ENCODE measurements around the gene MAGI2. TPM values are rescaled to one million over a fixed set of nuclear protein-coding genes. Genes with fewer than 3 reads are reported as not detected.

Gene MAGI2
- total and polyA plus RNA-seq, 9 donors, result 7.1 to 20.4 (median 18.7) TPM

DNA sequence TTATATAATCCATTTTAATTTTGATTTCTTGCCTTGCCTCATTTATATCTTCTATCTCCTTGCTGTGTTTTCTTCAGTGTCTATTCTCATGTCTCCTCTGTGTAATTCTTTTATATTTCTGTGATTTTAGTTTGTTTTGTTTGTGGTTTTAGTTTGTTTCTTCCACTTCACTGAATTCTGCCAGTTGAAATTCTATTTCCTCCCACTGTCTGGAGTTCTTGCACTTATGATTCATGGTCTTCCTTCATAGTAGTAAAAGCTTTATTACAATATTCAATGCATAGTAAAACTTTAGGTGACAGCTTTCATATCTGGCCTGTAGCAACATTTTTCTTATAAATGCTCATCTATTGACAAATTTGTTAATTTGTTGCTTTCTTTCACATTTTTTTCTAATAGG, 113.3 kb downstream of the MAGI2 start:
- intact Hi-C loops (cut with DNase I), result no loop called here
- DNase-seq, result no peak
- TF ChIP-seq EP300 (IDR thresholded peaks at IDR 0.05) (no peak), POLR2A (IDR thresholded peaks at IDR 0.05) (no peak)
- TF ChIP-seq, protein P1, sequence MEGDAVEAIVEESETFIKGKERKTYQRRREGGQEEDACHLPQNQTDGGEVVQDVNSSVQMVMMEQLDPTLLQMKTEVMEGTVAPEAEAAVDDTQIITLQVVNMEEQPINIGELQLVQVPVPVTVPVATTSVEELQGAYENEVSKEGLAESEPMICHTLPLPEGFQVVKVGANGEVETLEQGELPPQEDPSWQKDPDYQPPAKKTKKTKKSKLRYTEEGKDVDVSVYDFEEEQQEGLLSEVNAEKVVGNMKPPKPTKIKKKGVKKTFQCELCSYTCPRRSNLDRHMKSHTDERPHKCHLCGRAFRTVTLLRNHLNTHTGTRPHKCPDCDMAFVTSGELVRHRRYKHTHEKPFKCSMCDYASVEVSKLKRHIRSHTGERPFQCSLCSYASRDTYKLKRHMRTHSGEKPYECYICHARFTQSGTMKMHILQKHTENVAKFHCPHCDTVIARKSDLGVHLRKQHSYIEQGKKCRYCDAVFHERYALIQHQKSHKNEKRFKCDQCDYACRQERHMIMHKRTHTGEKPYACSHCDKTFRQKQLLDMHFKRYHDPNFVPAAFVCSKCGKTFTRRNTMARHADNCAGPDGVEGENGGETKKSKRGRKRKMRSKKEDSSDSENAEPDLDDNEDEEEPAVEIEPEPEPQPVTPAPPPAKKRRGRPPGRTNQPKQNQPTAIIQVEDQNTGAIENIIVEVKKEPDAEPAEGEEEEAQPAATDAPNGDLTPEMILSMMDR (IDR thresholded peaks at IDR 0.05), result no peak
- H3K36me3 ChIP-seq, result no peaks in the 10 kb centered on the region
- H3K27ac ChIP-seq, result no peak overlapping the region
- H3K4me3 ChIP-seq, result no peak overlapping the region
- no peaks in the 10 kb centered on the region for H3K9me3 ChIP-seq
- no peaks in the 10 kb centered on the region for H3K27me3 ChIP-seq
- H3K4me1 ChIP-seq (ENCODE audit: insufficient read depth), result no peaks in the 10 kb centered on the region

DNA sequence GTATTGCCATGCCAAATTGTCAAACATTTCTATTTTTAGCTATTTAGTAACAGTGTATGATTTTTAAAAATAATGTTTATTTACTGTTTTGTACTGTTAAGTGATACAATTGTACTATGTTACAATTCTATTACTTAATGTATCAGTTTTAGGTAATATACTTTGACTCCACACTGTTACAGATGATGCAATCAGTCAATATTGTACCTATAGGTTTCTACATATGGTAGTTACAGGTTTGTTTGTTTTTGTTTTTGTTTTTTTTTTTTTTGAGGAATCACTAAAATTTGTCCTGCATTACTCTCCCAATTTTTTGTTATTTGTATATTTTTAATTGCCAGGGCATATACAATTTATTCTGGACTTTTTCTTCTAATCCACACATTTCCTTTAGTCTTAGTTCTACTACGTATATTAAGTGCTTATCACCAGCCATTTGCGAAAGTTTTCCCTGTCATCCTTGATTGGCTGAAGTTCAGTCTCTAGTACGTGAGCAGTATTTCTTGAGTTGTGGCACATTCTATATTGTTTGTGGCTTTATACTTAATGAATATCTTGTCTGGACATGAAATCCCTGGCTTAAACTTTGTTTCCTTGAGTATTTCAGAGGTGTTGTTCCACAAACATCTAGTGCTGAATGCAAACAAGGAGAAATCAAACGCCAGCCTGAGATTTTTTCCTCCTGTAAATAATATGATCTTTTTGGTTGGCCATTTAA, 114.1 kb downstream of the MAGI2 start:
- H3K36me3 ChIP-seq, result no peaks in the 10 kb centered on the region
- no peak for DNase-seq
- 89 to 91% (median 89%) methylated on average over 4 of the region's 4 CpGs for WGBS, 3 donors

DNA sequence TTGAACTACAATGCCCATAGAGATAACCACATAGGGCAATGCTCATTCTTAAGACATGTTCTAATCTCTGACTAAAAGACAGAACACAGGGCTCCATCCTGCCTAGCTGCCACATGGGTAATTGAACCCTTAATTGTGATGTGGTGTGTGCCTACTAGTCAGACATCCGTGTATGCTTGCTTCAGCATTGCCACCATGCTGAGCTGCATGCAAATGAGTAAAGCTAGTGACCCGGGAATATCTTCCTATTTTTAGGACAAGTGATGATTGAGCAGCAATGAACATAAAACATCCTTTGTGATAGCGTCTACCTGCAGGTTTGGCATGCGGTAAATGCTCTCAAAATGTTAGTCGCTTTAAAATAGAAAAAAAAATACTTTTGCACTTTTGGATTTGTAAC, 115.8 kb downstream of the MAGI2 start:
- 70 to 80% (median 79%) methylated on average over 5 of the region's 5 CpGs for WGBS, 3 donors

More for the DNA sequence above, 114.1 kb downstream of the MAGI2 start:
- Histone ChIP-seq H3K27me3 (no peaks in the 10 kb centered on the region), H3K27ac (no peak overlapping the region), H3K4me1 (ENCODE audit: insufficient read depth) (no peaks in the 10 kb centered on the region), H3K4me3 (no peak overlapping the region), H3K9me3 (no peaks in the 10 kb centered on the region)
- intact Hi-C loops (cut with DNase I), result no loop called here
- TF ChIP-seq POLR2A (IDR thresholded peaks at IDR 0.05) (no peak), EP300 (IDR thresholded peaks at IDR 0.05) (no peak)
- TF ChIP-seq, protein P1 (IDR thresholded peaks at IDR 0.05), result no peak

DNA sequence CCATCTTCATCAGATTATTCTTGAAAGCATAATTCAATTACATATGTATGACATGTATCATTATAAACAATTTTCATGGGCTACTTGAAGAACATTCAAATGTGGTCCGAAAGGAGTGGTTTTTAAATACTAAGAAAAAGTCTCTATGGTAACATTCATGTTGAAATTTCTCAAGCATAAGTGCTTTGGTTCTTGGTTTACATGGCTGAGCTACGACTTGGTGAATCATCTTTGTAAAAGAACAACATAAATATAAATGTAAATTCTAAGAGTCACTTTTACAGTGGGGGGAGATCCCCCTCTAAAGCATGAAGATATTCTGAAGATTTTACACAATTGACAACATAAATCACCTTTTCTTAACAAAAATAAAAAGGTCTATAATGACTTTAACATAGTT, 118.6 kb downstream of the MAGI2 start:
- Histone ChIP-seq H3K27me3 (no peaks in the 10 kb centered on the region), H3K36me3 (no peaks in the 10 kb centered on the region), H3K27ac (no peak overlapping the region), H3K4me1 (ENCODE audit: insufficient read depth) (no peaks in the 10 kb centered on the region), H3K9me3 (no peaks in the 10 kb centered on the region), H3K4me3 (no peak overlapping the region)
- no peak for DNase-seq
- TF ChIP-seq POLR2A (IDR thresholded peaks at IDR 0.05) (no peak), EP300 (IDR thresholded peaks at IDR 0.05) (no peak)
- TF ChIP-seq, protein P1 (IDR thresholded peaks at IDR 0.05), result no peak
- intact Hi-C loops (cut with DNase I), result no loop called here
- WGBS, 3 donors, result 89 to 95% (median 93%) methylated on average over 2 of the region's 2 CpGs

More for the DNA sequence above, 115.8 kb downstream of the MAGI2 start:
- H3K27me3 ChIP-seq, result no peaks in the 10 kb centered on the region
- H3K4me1 ChIP-seq (ENCODE audit: insufficient read depth), result no peaks in the 10 kb centered on the region
- H3K27ac ChIP-seq, result no peak overlapping the region
- intact Hi-C loops (cut with DNase I), result no loop called here
- H3K9me3 ChIP-seq, result no peaks in the 10 kb centered on the region
- no peaks in the 10 kb centered on the region for H3K36me3 ChIP-seq
- TF ChIP-seq, protein P1 (IDR thresholded peaks at IDR 0.05), result no peak
- TF ChIP-seq POLR2A (IDR thresholded peaks at IDR 0.05), result no peak
- no peak for TF ChIP-seq EP300 (IDR thresholded peaks at IDR 0.05)
- no peak overlapping the region for H3K4me3 ChIP-seq
- no peak for DNase-seq

Data from ovary (tissue), 9 donors.